ENCODE measurements around the gene GLRX. TPM values are rescaled to one million over a fixed set of nuclear protein-coding genes. Genes with fewer than 3 reads are reported as not detected.

Gene GLRX
- total and polyA plus RNA-seq, 10 of the 15 experiments (the other 5 are each of a cell fraction or from before 2014, with no cell fraction given) = 63.0 to 366 (median 186) TPM

GRCh38 chr5:95798048-95798447 is 24.5 kb downstream of the GLRX start:
- Histone ChIP-seq H3K27me3 (replicated peaks in 1 of 2; ENCODE audit: control insufficient read depth in 2 of 2, insufficient read depth in 2 of 2, low read length in 1 of 2) (no peaks in the 10 kb centered on the region), H3K4me2 (ENCODE audit: control insufficient read depth, insufficient read depth) (no peak overlapping the region), H3K4me1 (ENCODE audit: control insufficient read depth, insufficient read depth, low read length) (no peaks in the 10 kb centered on the region), H3K36me3 (ENCODE audit: control insufficient read depth in 2 of 2, insufficient read depth in 2 of 2, low read length in 1 of 2) (no peaks in the 10 kb centered on the region), H3K9me3 (replicated peaks; ENCODE audit: control insufficient read depth, insufficient read depth, low read length) (no peaks in the 10 kb centered on the region; the same call in 2 of the 3 replicates), H4K20me1 (ENCODE audit: control insufficient read depth, insufficient read depth) (no peaks in the 10 kb centered on the region), H3K9ac (ENCODE audit: control insufficient read depth, insufficient read depth, low read length) (no peak overlapping the region), H3K4me3 (no peak overlapping the region), H2AFZ (ENCODE audit: control insufficient read depth, low read depth, low read length) (no peak overlapping the region), H3K27ac (ENCODE audit: control insufficient read depth, insufficient read depth) (no peak overlapping the region), H3K79me2 (ENCODE audit: control insufficient read depth, insufficient read depth, low read length) (no peaks in the 10 kb centered on the region)
- ATAC-seq (no peak), DNase-seq (ENCODE audit: low read depth, low spot score) (no peak), FAIRE-seq (peak; percentile 31)
- 100% methylated on average over 2 of the region's 2 CpGs for WGBS (ENCODE audit: insufficient coverage, insufficient replicate concordance, low lambda C conversion rate, missing lambda C conversion rate)
- in situ Hi-C loops (cut with MboI) (no loop called here), intact Hi-C loops (cut with micrococcal nuclease; ENCODE audit: unreplicated experiment) (no loop called here)
- ChIA-PET POLR2A (interaction anchor here (1.2 kb wide), 1 partner anchor 24 kb away, joined by 3 read pairs; no protein-coding TSS in a partner anchor), CTCF (interaction anchor here (1.0 to 1.8 kb wide), 3 partner anchors 12 to 134 kb away, joined by 3 to 5 read pairs (median 3); no protein-coding TSS in a partner anchor), SMC1A (ENCODE audit: uncharacterized antibody, unreplicated experiment) (interaction anchor here (4.4 to 4.9 kb wide), 2 partner anchors 11 to 17 kb away, joined by 15 to 26 read pairs; no protein-coding TSS in a partner anchor), RAD21 (ENCODE audit: unreplicated experiment) (no interaction called here)
- no TSS peak for BruUV-seq (replicated peaks)
- TF ChIP-seq ZNF207 (IDR thresholded peaks at IDR 0.05; ENCODE audit: borderline replicate concordance) = no peak
- TF ChIP-seq SRF (IDR thresholded peaks at IDR 0.05; ENCODE audit: low read depth in 2 of 2, low read length in 2 of 2) = no peak
- no peak for TF ChIP-seq ZBTB11 (CRISPR knock-in tag; IDR thresholded peaks at IDR 0.05)
- TF ChIP-seq CHD1 (IDR thresholded peaks at IDR 0.05; ENCODE audit: low read depth, low read length) = no peak
- TF ChIP-seq STAT1 (conservative IDR thresholded peaks at IDR 0.05) = no peak
- no peak for TF ChIP-seq PBX3 (IDR thresholded peaks at IDR 0.05; ENCODE audit: insufficient replicate concordance, low read depth, low read length)
- TF ChIP-seq NFIC (IDR thresholded peaks at IDR 0.05; ENCODE audit: low read depth, low read length) = no peak
- TF ChIP-seq EGR1 (IDR thresholded peaks at IDR 0.05; ENCODE audit: borderline replicate concordance in 1 of 2, low read depth in 2 of 2, low read length in 2 of 2) = no peak
- no peak for TF ChIP-seq REST (IDR thresholded peaks at IDR 0.05; ENCODE audit: low read depth, low read length)
- no peak for TF ChIP-seq RAD21 (IDR thresholded peaks at IDR 0.05; ENCODE audit: insufficient read depth, low read depth, low read length)
- no peak for TF ChIP-seq SUPT20H (IDR thresholded peaks at IDR 0.05; ENCODE audit: borderline replicate concordance, control insufficient read depth, low read depth, low read length)
- TF ChIP-seq JUND (IDR thresholded peaks at IDR 0.05; ENCODE audit: low read depth, low read length) = no peak
- no peak for TF ChIP-seq SMAD5 (IDR thresholded peaks at IDR 0.05; ENCODE audit: low read depth)
- no peak for TF ChIP-seq ELK1 (IDR thresholded peaks at IDR 0.05; ENCODE audit: low read depth, low read length)
